Endothelial cell of umbilical vein (primary cell): ENCODE measurements around the gene CROCC2. TPM values are rescaled to one million over a fixed set of nuclear protein-coding genes. Genes with fewer than 3 reads are reported as not detected.

Experiments
- BruUV-seq: library from RNA; stranded (reverse); fragments of 400-500 nt; replicated peaks from 2 replicates; lab custom pipeline; 2021; lab: Mats Ljungman, UMichigan
- CTCF ChIA-PET: fragments of 300-600, 350-600 bp; sonication (Branson Sonifier 250); formaldehyde crosslinking; loops from one replicate; lab custom pipeline; 2021; ENCODE audit warnings: antibody characterized with exemption, inconsistent platforms; lab: Charles Lee
- POLR2A ChIA-PET: fragments of 300-600, 350-600 bp; sonication (Branson Sonifier 250); formaldehyde crosslinking; loops from one replicate; lab custom pipeline; 2021; ENCODE audit warnings: antibody characterized with exemption, inconsistent platforms; lab: Charles Lee
- DNase-seq: peaks from one replicate; pipeline ENCODE4 v3.0.0-alpha.2; 2011; ENCODE audit warnings: low read depth, low spot score
- FAIRE-seq: peaks from 2 replicates; lab custom pipeline; 2011; peaks lifted over from hg19 to GRCh38; lab: Jason Lieb, UNC
- H2AFZ ChIP-seq: 2 replicates; pipeline ENCODE4 v1.6.0; 2012; ENCODE audit warnings: low read depth, low read length, control low read depth, inconsistent platforms
- H3K27ac ChIP-seq: 2 replicates; pipeline ENCODE4 v1.5.1; 2011; ENCODE audit warnings: low read depth, mild to moderate bottlenecking, control low read depth, low read length, moderate library complexity; ENCODE audit not compliant: insufficient read depth
- H3K27me3 ChIP-seq, 2 experiments: 2 replicates each; pipeline versions ENCODE4 v1.6.0 to v1.6.1; 2011; ENCODE audit warnings: low read length in 2 of 2, mixed read lengths in 1 of 2; ENCODE audit not compliant: control insufficient read depth in 2 of 2, insufficient read depth in 2 of 2
- H3K36me3 ChIP-seq, 2 experiments: 2 replicates in 1 of 2; 3 replicates in 1 of 2; pipeline ENCODE4 v1.5.1; 2011; ENCODE audit warnings: low read length in 2 of 2, mild to moderate bottlenecking in 1 of 2, moderate library complexity in 1 of 2; ENCODE audit not compliant: control insufficient read depth in 2 of 2, insufficient read depth in 2 of 2; ENCODE audit errors: extremely low read depth in 1 of 2
- H3K4me1 ChIP-seq: 3 replicates; pipeline ENCODE4 v1.5.1; 2011; ENCODE audit warnings: mild to moderate bottlenecking, low read length; ENCODE audit not compliant: control insufficient read depth, insufficient read depth; ENCODE audit errors: extremely low read depth
- H3K4me2 ChIP-seq: 2 replicates; pipeline ENCODE4 v1.6.1; 2011; ENCODE audit warnings: low read length, control low read depth, mixed read lengths; ENCODE audit not compliant: insufficient read depth
- H3K4me3 ChIP-seq, 3 experiments: fragments of 200-600 bp in 1 of 3; sonication (generic), shearing (Covaris generic) in 1 of 3; replicated peaks in 1 of 3; 2 replicates each; pipeline ENCODE4 v1.5.1; 2011 to 2016; ENCODE audit warnings: control low read depth in 3 of 3, low read length in 3 of 3, mild to moderate bottlenecking in 2 of 3, inconsistent platforms in 1 of 3, low read depth in 1 of 3, moderate library complexity in 1 of 3; ENCODE audit not compliant: insufficient read depth in 1 of 3
- H3K79me2 ChIP-seq: 2 replicates; pipeline ENCODE4 v1.6.0; 2012; ENCODE audit warnings: low read length, inconsistent platforms; ENCODE audit not compliant: control insufficient read depth, insufficient read depth
- H3K9ac ChIP-seq: replicated peaks from 2 replicates; pipeline ENCODE3; 2011; ENCODE audit warnings: low read length, control low read depth; ENCODE audit not compliant: insufficient read depth; ENCODE audit errors: extremely low read depth
- H3K9me1 ChIP-seq: replicated peaks from 3 replicates; pipeline ENCODE4 v1.6.0; 2011; ENCODE audit warnings: mild to moderate bottlenecking, low read length; ENCODE audit not compliant: control insufficient read depth, insufficient read depth; ENCODE audit errors: extremely low read depth
- H3K9me3 ChIP-seq: replicated peaks from 2 replicates; pipeline ENCODE4 v1.5.1; 2012; ENCODE audit warnings: low read length, inconsistent platforms; ENCODE audit not compliant: control insufficient read depth, insufficient read depth
- H4K20me1 ChIP-seq: replicated peaks from 2 replicates; pipeline ENCODE3; 2011; ENCODE audit warnings: mild to moderate bottlenecking, low read length; ENCODE audit not compliant: control insufficient read depth, insufficient read depth; ENCODE audit errors: extremely low read depth
- CTCF ChIP-seq, 2 donors: IDR thresholded peaks; 1 replicate in 1 of 2; 2 replicates in 1 of 2; pipeline ENCODE4 v1.5.1; 2011; ENCODE audit warnings: low read length in 2 of 2, mild to moderate bottlenecking in 2 of 2, moderate library complexity in 2 of 2, control low read depth in 1 of 2, inconsistent platforms in 1 of 2, low read depth in 1 of 2; ENCODE audit not compliant: insufficient read depth in 1 of 2; ENCODE audit errors: extremely low read depth in 1 of 2
- EZH2 ChIP-seq: IDR thresholded peaks from 2 replicates; pipeline ENCODE4 v1.6.1; 2012; ENCODE audit warnings: borderline replicate concordance, low read depth, mild to moderate bottlenecking, moderate library complexity, low read length, inconsistent platforms; ENCODE audit not compliant: severe bottlenecking
- FOS ChIP-seq: IDR thresholded peaks from 2 replicates; pipeline ENCODE4 v1.6.1; 2011; ENCODE audit warnings: mild to moderate bottlenecking, low read length, moderate library complexity, borderline replicate concordance; ENCODE audit not compliant: insufficient read depth
- GATA2 ChIP-seq: IDR thresholded peaks from 2 replicates; pipeline ENCODE4 v1.7.0; 2011; ENCODE audit warnings: low read depth, mild to moderate bottlenecking, moderate library complexity, mixed read lengths, low read length; ENCODE audit not compliant: insufficient read length, insufficient read depth
- JUN ChIP-seq: IDR thresholded peaks from 2 replicates; pipeline ENCODE4 v1.6.1; 2011; ENCODE audit warnings: borderline replicate concordance, low read depth; ENCODE audit not compliant: insufficient read length, insufficient read depth
- MAX ChIP-seq: IDR thresholded peaks from 2 replicates; pipeline ENCODE4 v1.6.1; 2011; ENCODE audit not compliant: insufficient read depth, insufficient read length
- MYC ChIP-seq: IDR thresholded peaks from one replicate; pipeline ENCODE4 v1.6.1; 2011; ENCODE audit warnings: mild to moderate bottlenecking, low read depth, low read length
- POLR2A ChIP-seq: IDR thresholded peaks from 2 replicates; pipeline ENCODE4 v1.6.1; 2012; ENCODE audit warnings: low read depth, mild to moderate bottlenecking, control low read depth, low read length
- POLR2AphosphoS5 ChIP-seq: IDR thresholded peaks from 2 replicates; pipeline ENCODE4 v1.6.1; 2012; ENCODE audit warnings: low read depth, mild to moderate bottlenecking, control low read depth, low read length, moderate library complexity; ENCODE audit not compliant: insufficient read depth
- dilution Hi-C: fragments of 300-500 bp; cut with MboI; formaldehyde crosslinking; loops from one replicate; pipeline ENCODE4 v1.15.0; 2019; ENCODE audit warnings: low sequenced_read_pairs; ENCODE audit not compliant: extremely low pct_ligation_motif_present
- intact Hi-C: fragments of 100-400 bp; cut with micrococcal nuclease; formaldehyde crosslinking; loops from one replicate; pipeline ENCODE4 v1.10.0; 2022
- polyA plus RNA-seq, 4 experiments: library from polyadenylated mRNA; depleted of rRNA in 3 of 4; stranded (reverse) in 3 of 4; unstranded in 1 of 4; fragments of >200 nt; gene quantifications; 2 replicates each; pipeline versions ENCODE4 v1.2.1 to v1.2.3, GENCODE V29; 2011 to 2012; ENCODE audit warnings: missing spikeins in 1 of 4
- total RNA-seq: library from RNA; stranded (reverse); gene quantifications from 2 replicates; pipeline ENCODE4 v1.2.3, GENCODE V29; 2021

CROCC2 gene
- total and polyA plus RNA-seq, 2 donors (not counting 3 experiments of a cell fraction or from before 2014, with no cell fraction given), result not detected

GRCh38 chr2:241001413-241002274, 95.5 kb downstream of the CROCC2 start:
- Histone ChIP-seq H3K9me1 (no peaks in the 10 kb centered on the region), H2AFZ (no peak overlapping the region), H3K27me3 (no peaks in the 10 kb centered on the region), H3K9ac (no peak overlapping the region), H3K36me3 (no peaks in the 10 kb centered on the region), H3K4me1 (peaks cover 12% of the 10 kb centered on the region), H3K79me2 (peaks cover 9% of the 10 kb centered on the region), H3K9me3 (no peaks in the 10 kb centered on the region), H3K4me2 (no peak overlapping the region), H4K20me1 (no peaks in the 10 kb centered on the region), H3K27ac (no peak overlapping the region), H3K4me3 (no peak overlapping the region)
- ChIA-PET CTCF (interaction anchor here (2.4 kb wide), 1 partner anchor 8 kb away, joined by 13 read pairs; no protein-coding TSS in a partner anchor), POLR2A (no interaction called here)
- dilution Hi-C loops, result no loop called here
- DNase-seq (no peak), FAIRE-seq (no peak)
- intact Hi-C loops, result no loop called here
- BruUV-seq, result no TSS peak
- no peak for TF ChIP-seq JUN
- TF ChIP-seq MAX, result no peak
- no peak for TF ChIP-seq CTCF (IDR thresholded peaks at IDR 0.05; ENCODE audit: extremely low read depth in 1 of 2, insufficient read depth in 1 of 2, low read depth in 1 of 2, low read length in 2 of 2)
- no peak for TF ChIP-seq MYC
- TF ChIP-seq EZH2, result no peak
- TF ChIP-seq GATA2, result no peak
- TF ChIP-seq POLR2A, result no peak
- TF ChIP-seq FOS, result no peak
- TF ChIP-seq POLR2AphosphoS5, result no peak
